ENCODE measurements around the gene RPLP1. TPM values are rescaled to one million over a fixed set of nuclear protein-coding genes. Genes with fewer than 3 reads are reported as not detected.
A peak's percentile ranks its signal among the peaks of the same experiment; 100 is the strongest.

RPLP1 gene
- total and polyA plus RNA-seq, 7 donors: 1,471 to 2,538 (median 1,985) TPM

DNA sequence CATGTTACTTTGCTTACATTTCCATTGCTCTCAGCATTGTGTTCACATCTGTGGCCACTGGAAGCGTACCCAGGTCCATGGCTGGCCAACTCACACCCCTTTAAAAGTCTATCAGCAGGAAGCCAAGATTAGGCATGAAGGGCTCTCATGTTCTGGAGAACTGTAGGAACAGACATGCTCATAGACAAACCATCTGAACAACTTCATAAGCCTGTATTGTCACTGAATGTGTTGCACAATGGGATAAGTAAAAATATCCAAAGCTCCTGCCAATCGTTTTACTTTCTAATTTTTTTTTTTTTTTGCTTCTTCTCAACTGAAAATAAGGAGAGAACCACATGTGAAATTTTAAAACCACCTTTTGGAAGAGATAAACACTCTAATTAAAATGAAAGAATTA, 6.4 kb downstream of the RPLP1 start:
- intact Hi-C loops (cut with DNase I): no loop called here
- 65 to 86% (median 69%) methylated on average over 2 of the region's 2 CpGs for WGBS, 3 donors
- ATAC-seq: no peak

DNA sequence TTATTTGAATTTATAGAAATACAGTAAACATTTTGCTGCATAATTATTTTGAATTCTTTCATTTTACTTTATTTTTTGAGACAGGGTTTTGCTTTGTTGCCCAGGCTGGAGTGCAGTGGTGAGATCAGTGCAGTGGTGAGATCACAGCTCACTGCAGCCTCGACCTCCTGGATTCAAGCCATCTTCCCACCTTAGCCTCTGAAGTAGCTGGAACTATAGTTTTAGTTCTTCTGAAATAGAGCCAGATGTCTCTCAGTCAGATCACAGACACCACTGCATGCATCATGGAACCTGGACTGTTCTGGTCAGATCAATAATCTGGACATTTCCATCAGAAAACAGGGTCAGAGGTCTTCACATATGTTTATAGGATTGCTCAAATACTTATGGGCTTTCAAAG, 7.9 kb downstream of the RPLP1 start:
- ATAC-seq (no peak), DNase-seq (no peak)
- no peak overlapping the region for H3K27ac ChIP-seq
- H3K27me3 ChIP-seq (ENCODE audit: insufficient read depth in 3 of 3, low read length in 2 of 3): no peaks in the 10 kb centered on the region
- WGBS, 3 donors: 8 to 34% (median 24%) methylated on average over 1 of the region's 1 CpG
- no peak overlapping the region for H3K4me3 ChIP-seq
- intact Hi-C loops (cut with DNase I): no loop called here
- TF ChIP-seq, protein P1, sequence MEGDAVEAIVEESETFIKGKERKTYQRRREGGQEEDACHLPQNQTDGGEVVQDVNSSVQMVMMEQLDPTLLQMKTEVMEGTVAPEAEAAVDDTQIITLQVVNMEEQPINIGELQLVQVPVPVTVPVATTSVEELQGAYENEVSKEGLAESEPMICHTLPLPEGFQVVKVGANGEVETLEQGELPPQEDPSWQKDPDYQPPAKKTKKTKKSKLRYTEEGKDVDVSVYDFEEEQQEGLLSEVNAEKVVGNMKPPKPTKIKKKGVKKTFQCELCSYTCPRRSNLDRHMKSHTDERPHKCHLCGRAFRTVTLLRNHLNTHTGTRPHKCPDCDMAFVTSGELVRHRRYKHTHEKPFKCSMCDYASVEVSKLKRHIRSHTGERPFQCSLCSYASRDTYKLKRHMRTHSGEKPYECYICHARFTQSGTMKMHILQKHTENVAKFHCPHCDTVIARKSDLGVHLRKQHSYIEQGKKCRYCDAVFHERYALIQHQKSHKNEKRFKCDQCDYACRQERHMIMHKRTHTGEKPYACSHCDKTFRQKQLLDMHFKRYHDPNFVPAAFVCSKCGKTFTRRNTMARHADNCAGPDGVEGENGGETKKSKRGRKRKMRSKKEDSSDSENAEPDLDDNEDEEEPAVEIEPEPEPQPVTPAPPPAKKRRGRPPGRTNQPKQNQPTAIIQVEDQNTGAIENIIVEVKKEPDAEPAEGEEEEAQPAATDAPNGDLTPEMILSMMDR (IDR thresholded peaks at IDR 0.05): no peak
- peaks cover 34% of the 10 kb centered on the region for H3K4me1 ChIP-seq
- no peaks in the 10 kb centered on the region for H3K9me3 ChIP-seq
- peaks cover 8 to 20% of the 10 kb centered on the region in 2 donors for H3K36me3 ChIP-seq (ENCODE audit: insufficient read depth in 1 of 2, low read depth in 1 of 2)

More for the DNA sequence above, 6.4 kb downstream of the RPLP1 start:
- TF ChIP-seq, protein P1 (IDR thresholded peaks at IDR 0.05): no peak
- H3K36me3 ChIP-seq (ENCODE audit: insufficient read depth in 1 of 2, low read depth in 1 of 2): peaks cover 8 to 34% of the 10 kb centered on the region in 2 donors
- H3K4me3 ChIP-seq: no peak overlapping the region
- H3K27ac ChIP-seq: peak overlapping the region; percentile 41
- no peaks in the 10 kb centered on the region for H3K27me3 ChIP-seq (ENCODE audit: insufficient read depth in 3 of 3, low read length in 2 of 3)
- no peaks in the 10 kb centered on the region for H3K9me3 ChIP-seq
- no peak for DNase-seq
- H3K4me1 ChIP-seq: peaks cover 45% of the 10 kb centered on the region

DNA sequence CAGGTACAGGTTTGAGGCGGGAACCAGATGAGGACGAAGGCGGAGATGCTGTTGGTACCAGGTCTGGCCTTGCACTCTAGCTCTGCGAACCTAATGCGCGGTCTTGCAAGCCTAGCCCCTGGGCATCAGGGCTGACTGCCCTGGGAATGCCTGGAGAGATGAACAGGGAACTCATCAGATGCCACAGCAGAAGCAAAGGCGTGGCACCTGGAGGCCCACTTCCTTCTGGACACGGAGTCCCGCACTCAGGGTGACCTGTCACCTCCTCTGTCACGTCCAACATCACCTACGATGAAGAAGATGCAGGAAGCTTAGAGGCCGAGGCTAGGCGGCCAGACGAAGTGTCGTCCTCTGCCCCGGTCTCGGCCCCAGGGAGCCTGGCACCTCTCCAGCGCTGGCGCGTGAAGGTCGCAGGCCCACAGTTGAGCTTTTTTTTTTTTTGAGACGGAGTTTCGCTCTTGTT, 9.4 kb downstream of the RPLP1 start:
- TF ChIP-seq, protein P1 (IDR thresholded peaks at IDR 0.05): no peak
- 67 to 71% (median 71%) methylated on average over 23 of the region's 23 CpGs for WGBS, 3 donors
- H3K9me3 ChIP-seq: no peaks in the 10 kb centered on the region
- peaks cover 19% of the 10 kb centered on the region for H3K4me1 ChIP-seq
- H3K27me3 ChIP-seq (ENCODE audit: insufficient read depth in 3 of 3, low read length in 2 of 3): no peaks in the 10 kb centered on the region
- H3K4me3 ChIP-seq: peak overlapping the region; percentile 67
- H3K36me3 ChIP-seq (ENCODE audit: insufficient read depth in 1 of 2, low read depth in 1 of 2): peaks cover 0 to 4% of the 10 kb centered on the region in 2 donors
- intact Hi-C loops (cut with DNase I): no loop called here
- peak in 3 of 4 donors; percentile 1 to 9 (median 6) for ATAC-seq
- DNase-seq: peak; percentile 58 to 73
- H3K27ac ChIP-seq: peak overlapping the region; percentile 92

DNA sequence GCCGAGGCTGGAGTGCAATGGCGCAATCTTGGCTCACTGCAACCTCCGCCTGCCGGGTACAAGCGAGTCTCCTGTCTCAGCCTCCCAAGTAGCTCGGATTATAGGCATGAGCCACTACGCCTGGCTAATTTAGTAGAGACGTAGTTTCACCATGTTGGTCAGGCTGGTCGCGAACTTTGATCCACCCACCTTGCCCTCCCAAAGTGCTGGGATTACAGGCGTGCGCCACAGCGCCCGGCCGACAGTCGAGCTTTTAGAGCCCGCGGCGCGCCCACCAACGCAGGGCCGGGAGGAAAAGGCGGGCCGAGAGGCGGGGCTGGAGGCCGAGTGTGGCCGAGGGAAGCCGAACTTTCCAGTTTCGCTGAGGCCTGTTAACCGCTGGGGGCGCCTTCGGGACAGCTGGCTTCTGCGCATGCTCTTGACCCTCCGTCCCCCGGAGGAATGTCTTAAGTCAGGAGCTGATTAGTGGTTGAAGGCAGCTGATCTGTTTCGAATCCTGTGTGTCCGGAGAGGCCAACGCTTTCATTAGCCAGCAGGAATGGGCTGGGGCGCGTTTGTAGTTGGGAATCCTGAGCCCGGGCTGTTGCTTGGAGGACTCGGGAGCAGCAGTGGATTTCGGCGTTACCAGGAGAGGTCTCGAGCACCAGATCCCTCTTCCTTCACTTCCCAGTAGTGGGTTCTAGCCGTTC, 10.0 kb downstream of the RPLP1 start:
- H3K27ac ChIP-seq: peak overlapping the region; percentile 92
- no peaks in the 10 kb centered on the region for H3K27me3 ChIP-seq (ENCODE audit: insufficient read depth in 3 of 3, low read length in 2 of 3)
- TF ChIP-seq, protein P1 (IDR thresholded peaks at IDR 0.05): peak; percentile 86
- peak overlapping the region; percentile 67 for H3K4me3 ChIP-seq
- intact Hi-C loops (cut with DNase I): no loop called here
- ATAC-seq (peak; percentile 95 to 96 (median 95)), DNase-seq (peak; percentile 95 to 97)
- H3K4me1 ChIP-seq: peaks cover 14% of the 10 kb centered on the region
- H3K36me3 ChIP-seq (ENCODE audit: insufficient read depth in 1 of 2, low read depth in 1 of 2): no peaks in the 10 kb centered on the region
- no peaks in the 10 kb centered on the region for H3K9me3 ChIP-seq
- WGBS, 3 donors: 4 to 7% (median 5%) methylated on average over 39 to 46 of the region's 46 CpGs
